NB4 (cell line): ENCODE results near the gene FMNL2.

ENCODE experiments used
- TF ChIP-seq, protein P1 (sequence below): IDR thresholded peaks from one replicate; pipeline ENCODE4 v1.5.1; 2012; ENCODE audit warnings: low read depth, low read length
- TF ChIP-seq, protein P2 (sequence below): IDR thresholded peaks from 2 replicates; pipeline ENCODE4 v1.6.1; 2011; ENCODE audit warnings: low read depth, low read length

DNA sequence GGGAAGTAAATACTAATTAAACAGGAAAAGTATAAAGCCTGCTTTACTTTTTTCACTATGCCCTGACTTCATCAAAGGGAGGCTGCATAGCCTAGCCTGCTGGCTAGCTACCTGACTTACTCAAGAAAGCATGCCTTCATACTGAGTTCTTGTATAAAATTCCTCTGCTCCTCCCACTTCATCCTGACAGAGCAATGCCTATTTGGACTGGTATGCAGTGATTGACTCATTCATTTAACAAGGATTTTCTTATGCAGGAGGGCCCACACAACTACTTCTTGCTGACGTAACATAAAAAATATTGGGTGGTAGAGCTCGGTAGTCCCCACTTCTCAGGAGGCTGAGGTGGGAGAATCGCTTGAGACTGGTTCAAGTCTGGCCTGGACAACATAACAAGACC, 311.8 kb downstream of the FMNL2 start:
- TF ChIP-seq, protein P1, sequence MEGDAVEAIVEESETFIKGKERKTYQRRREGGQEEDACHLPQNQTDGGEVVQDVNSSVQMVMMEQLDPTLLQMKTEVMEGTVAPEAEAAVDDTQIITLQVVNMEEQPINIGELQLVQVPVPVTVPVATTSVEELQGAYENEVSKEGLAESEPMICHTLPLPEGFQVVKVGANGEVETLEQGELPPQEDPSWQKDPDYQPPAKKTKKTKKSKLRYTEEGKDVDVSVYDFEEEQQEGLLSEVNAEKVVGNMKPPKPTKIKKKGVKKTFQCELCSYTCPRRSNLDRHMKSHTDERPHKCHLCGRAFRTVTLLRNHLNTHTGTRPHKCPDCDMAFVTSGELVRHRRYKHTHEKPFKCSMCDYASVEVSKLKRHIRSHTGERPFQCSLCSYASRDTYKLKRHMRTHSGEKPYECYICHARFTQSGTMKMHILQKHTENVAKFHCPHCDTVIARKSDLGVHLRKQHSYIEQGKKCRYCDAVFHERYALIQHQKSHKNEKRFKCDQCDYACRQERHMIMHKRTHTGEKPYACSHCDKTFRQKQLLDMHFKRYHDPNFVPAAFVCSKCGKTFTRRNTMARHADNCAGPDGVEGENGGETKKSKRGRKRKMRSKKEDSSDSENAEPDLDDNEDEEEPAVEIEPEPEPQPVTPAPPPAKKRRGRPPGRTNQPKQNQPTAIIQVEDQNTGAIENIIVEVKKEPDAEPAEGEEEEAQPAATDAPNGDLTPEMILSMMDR: no peak
- TF ChIP-seq, protein P2, sequence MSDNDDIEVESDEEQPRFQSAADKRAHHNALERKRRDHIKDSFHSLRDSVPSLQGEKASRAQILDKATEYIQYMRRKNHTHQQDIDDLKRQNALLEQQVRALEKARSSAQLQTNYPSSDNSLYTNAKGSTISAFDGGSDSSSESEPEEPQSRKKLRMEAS: no peak
